Stimulated activated naive CD4-positive, alpha-beta T cell treated with Interleukin-2 at 50 U/mL for 16 hours (primary cell): ENCODE data around the gene SLC6A17.

Experiments
- DNase-seq: peaks from one replicate; lab custom pipeline; 2025; lab: John Stamatoyannopoulos, UW

The SLC6A17 gene

GRCh38 chr1:110205156-110205555, 54.9 kb downstream of the SLC6A17 start:
- no peak for DNase-seq

- DNase-seq = no peak
Measured at GRCh38 chr1:110205591-110206155, 55.4 kb downstream of the SLC6A17 start.

GRCh38 chr1:110206261-110206920, 56.1 kb downstream of the SLC6A17 start:
- no peak for DNase-seq

- DNase-seq = peak; percentile 68
Measured at GRCh38 chr1:110207831-110208230, 57.5 kb downstream of the SLC6A17 start.

- DNase-seq = no peak
Measured at GRCh38 chr1:110208916-110209645, 58.8 kb downstream of the SLC6A17 start.

GRCh38 chr1:110209715-110210603, 59.7 kb downstream of the SLC6A17 start, which contains the start of gene KCNC4:
TSS of gene KCNC4 (plus strand) at chr1:110210314. CDS start at chr1:110211500, 1,186 bp downstream.
- DNase-seq = peak; percentile 92

GRCh38 chr1:110210604-110211495, 60.6 kb downstream of the SLC6A17 start:
- peak; percentile 46 for DNase-seq

- peak; percentile 46 for DNase-seq
Measured at GRCh38 chr1:110211496-110212168, 61.3 kb downstream of the SLC6A17 start.

- DNase-seq = no peak
Measured at GRCh38 chr1:110212169-110213142, 62.2 kb downstream of the SLC6A17 start.

- no peak for DNase-seq
Measured at GRCh38 chr1:110213143-110213540, 62.8 kb downstream of the SLC6A17 start.

GRCh38 chr1:110214454-110215404, 64.4 kb downstream of the SLC6A17 start:
- no peak for DNase-seq

- DNase-seq = no peak
Measured at GRCh38 chr1:110215621-110216515, 65.6 kb downstream of the SLC6A17 start.

GRCh38 chr1:110216844-110217444, 66.7 kb downstream of the SLC6A17 start:
- DNase-seq = no peak

- no peak for DNase-seq
Measured at GRCh38 chr1:110218137-110218536, 67.8 kb downstream of the SLC6A17 start.

- DNase-seq = no peak
Measured at GRCh38 chr1:110218739-110219138, 68.4 kb downstream of the SLC6A17 start.

GRCh38 chr1:110220324-110220723, 70.0 kb downstream of the SLC6A17 start:
- no peak for DNase-seq

GRCh38 chr1:110221119-110221518, 70.8 kb downstream of the SLC6A17 start:
- no peak for DNase-seq
